Measurements from ENCODE around the gene GAS7. TPM values are rescaled to one million over a fixed set of nuclear protein-coding genes. Genes with fewer than 3 reads are reported as not detected.

GAS7 gene
- total RNA-seq, 1 donor from 2014 or later: 8.5 TPM

GRCh38 chr17:9994761-9995160 is 203.6 kb downstream of the GAS7 start:
- H3K27me3 ChIP-seq (ENCODE audit: insufficient read depth, low read length): no peaks in the 10 kb centered on the region
- no peak overlapping the region for H3K27ac ChIP-seq (ENCODE audit: low read depth, low read length)
- H3K36me3 Mint-ChIP-seq (ENCODE audit: low read depth, unreplicated experiment): no peaks in the 10 kb centered on the region
- no peaks in the 10 kb centered on the region for H3K4me1 Mint-ChIP-seq (ENCODE audit: low read depth, unreplicated experiment)
- H3K9me3 Mint-ChIP-seq (ENCODE audit: unreplicated experiment): peaks cover 6% of the 10 kb centered on the region
- H3K4me2 ChIP-seq (ENCODE audit: low read length): no peak overlapping the region
- H3K36me3 ChIP-seq (ENCODE audit: insufficient read depth, low read length): no peaks in the 10 kb centered on the region
- H3K79me2 ChIP-seq (ENCODE audit: insufficient read depth, low read length): no peaks in the 10 kb centered on the region
- no peak overlapping the region for H2AFZ ChIP-seq (ENCODE audit: low read depth, low read length)
- no peaks in the 10 kb centered on the region for H3K4me1 ChIP-seq (ENCODE audit: insufficient read depth, low read length)
- no peak overlapping the region for H3K4me3 Mint-ChIP-seq (ENCODE audit: unreplicated experiment)
- DNase-seq (ENCODE audit: low read depth) (no peak), FAIRE-seq (no peak)
- TF ChIP-seq EZH2 (IDR thresholded peaks at IDR 0.05; ENCODE audit: insufficient read depth, low read length) (no peak), CTCF (IDR thresholded peaks at IDR 0.05; ENCODE audit: insufficient read depth, low read depth, low read length) (no peak)
- no peak overlapping the region for H3K4me3 ChIP-seq (ENCODE audit: insufficient read depth, low read depth, low read length)
- no peak overlapping the region for H3K9ac ChIP-seq (ENCODE audit: low read length)
- H3K27me3 Mint-ChIP-seq (ENCODE audit: low read depth, unreplicated experiment): peaks cover 13% of the 10 kb centered on the region
- H4K20me1 ChIP-seq (ENCODE audit: insufficient read depth, low read length): no peaks in the 10 kb centered on the region
- H3K9me3 ChIP-seq (ENCODE audit: insufficient read depth, low read depth, low read length): no peaks in the 10 kb centered on the region
- no peak overlapping the region for H3K27ac Mint-ChIP-seq (ENCODE audit: unreplicated experiment)

GRCh38 chr17:9991796-9992195 is 206.6 kb downstream of the GAS7 start:
- no peaks in the 10 kb centered on the region for H3K36me3 ChIP-seq (ENCODE audit: insufficient read depth, low read length)
- H3K9me3 ChIP-seq (ENCODE audit: insufficient read depth, low read depth, low read length): no peaks in the 10 kb centered on the region
- no peak for DNase-seq (ENCODE audit: low read depth)
- no peak overlapping the region for H3K27ac ChIP-seq (ENCODE audit: low read depth, low read length)
- H3K27me3 ChIP-seq (ENCODE audit: insufficient read depth, low read length): no peaks in the 10 kb centered on the region
- Mint-ChIP-seq H3K9me3 (ENCODE audit: unreplicated experiment) (peaks cover 6% of the 10 kb centered on the region), H3K36me3 (ENCODE audit: low read depth, unreplicated experiment) (peaks cover 4% of the 10 kb centered on the region), H3K27me3 (ENCODE audit: low read depth, unreplicated experiment) (peaks cover 10% of the 10 kb centered on the region), H3K27ac (ENCODE audit: unreplicated experiment) (no peak overlapping the region), H3K4me3 (ENCODE audit: unreplicated experiment) (no peak overlapping the region), H3K4me1 (ENCODE audit: low read depth, unreplicated experiment) (no peaks in the 10 kb centered on the region)
- no peaks in the 10 kb centered on the region for H4K20me1 ChIP-seq (ENCODE audit: insufficient read depth, low read length)
- TF ChIP-seq CTCF (IDR thresholded peaks at IDR 0.05; ENCODE audit: insufficient read depth, low read depth, low read length) (no peak), EZH2 (IDR thresholded peaks at IDR 0.05; ENCODE audit: insufficient read depth, low read length) (no peak)
- no peak overlapping the region for H3K9ac ChIP-seq (ENCODE audit: low read length)
- no peak overlapping the region for H2AFZ ChIP-seq (ENCODE audit: low read depth, low read length)
- no peak overlapping the region for H3K4me2 ChIP-seq (ENCODE audit: low read length)
- no peak overlapping the region for H3K4me3 ChIP-seq (ENCODE audit: insufficient read depth, low read depth, low read length)
- H3K4me1 ChIP-seq (ENCODE audit: insufficient read depth, low read length): no peaks in the 10 kb centered on the region
- FAIRE-seq: no peak
- no peaks in the 10 kb centered on the region for H3K79me2 ChIP-seq (ENCODE audit: insufficient read depth, low read length)

- no peak for FAIRE-seq
- no peaks in the 10 kb centered on the region for H3K79me2 ChIP-seq (ENCODE audit: insufficient read depth, low read length)
- H3K9me3 Mint-ChIP-seq (ENCODE audit: unreplicated experiment): peaks cover 7% of the 10 kb centered on the region
Measured at GRCh38 chr17:9991351-9991750, 207.1 kb downstream of the GAS7 start.

More at GRCh38 chr17:9991351-9991750, 207.1 kb downstream of the GAS7 start:
- H3K36me3 Mint-ChIP-seq (ENCODE audit: low read depth, unreplicated experiment): peaks cover 4% of the 10 kb centered on the region
- no peak for DNase-seq (ENCODE audit: low read depth)
- no peak overlapping the region for H2AFZ ChIP-seq (ENCODE audit: low read depth, low read length)
- H3K4me1 Mint-ChIP-seq (ENCODE audit: low read depth, unreplicated experiment): no peaks in the 10 kb centered on the region
- H3K27me3 ChIP-seq (ENCODE audit: insufficient read depth, low read length): no peaks in the 10 kb centered on the region
- H3K27ac Mint-ChIP-seq (ENCODE audit: unreplicated experiment): no peak overlapping the region
- no peak overlapping the region for H3K9ac ChIP-seq (ENCODE audit: low read length)
- peaks cover 10% of the 10 kb centered on the region for H3K27me3 Mint-ChIP-seq (ENCODE audit: low read depth, unreplicated experiment)
- H4K20me1 ChIP-seq (ENCODE audit: insufficient read depth, low read length): no peaks in the 10 kb centered on the region
- H3K9me3 ChIP-seq (ENCODE audit: insufficient read depth, low read depth, low read length): no peaks in the 10 kb centered on the region
- no peak overlapping the region for H3K27ac ChIP-seq (ENCODE audit: low read depth, low read length)
- no peak overlapping the region for H3K4me3 ChIP-seq (ENCODE audit: insufficient read depth, low read depth, low read length)
- H3K4me2 ChIP-seq (ENCODE audit: low read length): no peak overlapping the region
- TF ChIP-seq CTCF (IDR thresholded peaks at IDR 0.05; ENCODE audit: insufficient read depth, low read depth, low read length) (no peak), EZH2 (IDR thresholded peaks at IDR 0.05; ENCODE audit: insufficient read depth, low read length) (no peak)
- no peaks in the 10 kb centered on the region for H3K36me3 ChIP-seq (ENCODE audit: insufficient read depth, low read length)
- H3K4me3 Mint-ChIP-seq (ENCODE audit: unreplicated experiment): no peak overlapping the region
- H3K4me1 ChIP-seq (ENCODE audit: insufficient read depth, low read length): no peaks in the 10 kb centered on the region
